Activated T-helper 17 cell treated with anti-CD3 and anti-CD28 coated beads, Interleukin-2, amount 50 U/mL, for 72 hours (primary cell): ENCODE data around the gene MOCS2. TPM values are rescaled to one million over a fixed set of nuclear protein-coding genes. Genes with fewer than 3 reads are reported as not detected.

Experiments used
- ATAC-seq: fragments of 150-1000 bp; cut with Tn5 transposase; replicated peaks from 2 replicates; pipeline ENCODE4 v1.10.0; 2021; ENCODE audit warnings: mild to moderate bottlenecking, moderate library complexity
- H3K27ac Mint-ChIP-seq: one replicate; pipeline ENCODE4 v1.8.0; 2022; ENCODE audit warnings: mixed read lengths
- H3K27me3 Mint-ChIP-seq: one replicate; pipeline ENCODE4 v1.8.0; 2022; ENCODE audit warnings: mixed read lengths
- H3K36me3 Mint-ChIP-seq: one replicate; pipeline ENCODE4 v1.8.0; 2022; ENCODE audit warnings: low read depth, mild to moderate bottlenecking, mixed read lengths
- H3K4me1 Mint-ChIP-seq: one replicate; pipeline ENCODE4 v1.8.0; 2022; ENCODE audit warnings: mixed read lengths
- H3K4me3 Mint-ChIP-seq: one replicate; pipeline ENCODE4 v1.8.0; 2022; ENCODE audit warnings: mild to moderate bottlenecking, mixed read lengths
- H3K9me3 Mint-ChIP-seq: one replicate; pipeline ENCODE4 v1.8.0; 2022; ENCODE audit warnings: mixed read lengths
- total RNA-seq, 2 donors: library from RNA; stranded (reverse); gene quantifications; one replicate each; pipeline ENCODE4 v1.2.3, GENCODE V29; 2022

MOCS2 gene
- total RNA-seq, 2 donors from 2014 or later: 17.0 to 27.6 TPM

DNA sequence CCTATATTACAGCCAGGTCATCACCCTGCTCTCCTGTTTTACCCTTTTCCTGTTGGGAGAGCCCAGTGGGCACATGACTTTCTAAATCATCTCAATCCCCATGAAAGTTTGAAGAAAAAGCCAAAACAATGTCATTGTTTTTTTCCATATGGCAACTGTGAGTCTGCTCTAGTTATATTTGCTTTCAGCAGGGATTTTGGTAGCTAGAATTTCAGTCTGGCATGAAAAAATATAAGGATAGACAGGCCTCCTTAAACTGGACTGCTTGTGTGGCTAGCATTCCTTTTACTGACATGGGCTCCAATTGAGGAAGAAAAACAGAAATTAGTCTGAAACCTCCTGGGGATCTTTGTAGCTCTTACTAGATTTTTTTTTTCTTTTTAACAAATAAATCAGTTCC, 25.6 kb downstream of the MOCS2 start:
- no peak overlapping the region for H3K4me3 Mint-ChIP-seq
- H3K9me3 Mint-ChIP-seq: no peaks in the 10 kb centered on the region
- H3K27ac Mint-ChIP-seq: no peak overlapping the region
- no peaks in the 10 kb centered on the region for H3K36me3 Mint-ChIP-seq
- H3K4me1 Mint-ChIP-seq: peaks cover 6% of the 10 kb centered on the region
- ATAC-seq: no peak
- no peaks in the 10 kb centered on the region for H3K27me3 Mint-ChIP-seq

DNA sequence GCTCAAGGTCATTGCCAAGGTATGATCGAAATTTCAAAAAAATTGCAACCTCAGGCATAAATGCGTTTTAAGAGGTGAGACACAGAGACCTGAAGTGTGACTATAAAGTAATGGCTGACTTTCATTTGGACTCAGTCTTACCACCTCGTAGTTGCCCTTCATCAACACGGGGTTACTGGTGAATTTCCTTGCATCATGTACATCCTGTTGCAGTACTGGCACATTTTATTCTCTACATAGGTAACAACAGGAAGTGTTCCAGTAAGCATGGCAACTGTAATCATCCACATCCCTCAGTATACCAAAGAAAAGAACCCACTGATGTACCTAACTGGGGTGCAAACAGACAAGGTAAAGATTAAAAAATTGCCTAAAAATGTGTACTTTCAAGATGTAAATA, 29.3 kb downstream of the MOCS2 start:
- peak; percentile 68 for ATAC-seq
- Mint-ChIP-seq H3K9me3 (no peaks in the 10 kb centered on the region), H3K36me3 (peaks cover 4% of the 10 kb centered on the region), H3K4me3 (no peak overlapping the region), H3K27ac (no peak overlapping the region), H3K27me3 (no peaks in the 10 kb centered on the region), H3K4me1 (peaks cover 5% of the 10 kb centered on the region)

DNA sequence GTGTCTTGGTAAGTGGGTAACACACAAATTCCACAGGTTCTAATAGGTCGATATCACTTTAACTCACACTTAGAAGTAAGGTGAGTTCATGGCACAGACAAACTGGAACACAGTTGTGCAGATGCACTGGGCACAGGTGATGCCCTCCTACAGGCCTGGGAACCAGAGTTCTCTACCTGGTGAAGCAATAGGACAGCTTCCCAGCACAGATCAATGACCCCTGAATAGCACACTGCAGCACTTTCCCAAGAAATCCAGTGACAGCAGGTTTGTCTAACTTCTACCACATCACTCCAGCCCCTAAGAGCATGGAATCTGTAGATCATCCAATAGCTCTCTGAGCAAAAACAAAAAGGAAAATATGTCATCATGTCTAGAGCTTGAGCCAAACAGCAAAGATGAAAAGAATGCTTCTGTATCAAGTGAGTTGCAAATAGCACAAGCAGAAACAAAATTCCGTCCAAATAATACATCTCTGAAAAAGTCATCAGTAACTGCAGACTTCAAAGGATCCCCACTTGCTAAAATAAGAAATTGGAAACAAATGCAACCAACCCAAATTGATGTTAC, 33.5 kb downstream of the MOCS2 start:
- Mint-ChIP-seq H3K9me3 (no peaks in the 10 kb centered on the region), H3K27ac (no peak overlapping the region), H3K4me3 (no peak overlapping the region), H3K27me3 (peaks cover 3% of the 10 kb centered on the region), H3K36me3 (peaks cover 15% of the 10 kb centered on the region), H3K4me1 (no peaks in the 10 kb centered on the region)
- ATAC-seq: no peak

DNA sequence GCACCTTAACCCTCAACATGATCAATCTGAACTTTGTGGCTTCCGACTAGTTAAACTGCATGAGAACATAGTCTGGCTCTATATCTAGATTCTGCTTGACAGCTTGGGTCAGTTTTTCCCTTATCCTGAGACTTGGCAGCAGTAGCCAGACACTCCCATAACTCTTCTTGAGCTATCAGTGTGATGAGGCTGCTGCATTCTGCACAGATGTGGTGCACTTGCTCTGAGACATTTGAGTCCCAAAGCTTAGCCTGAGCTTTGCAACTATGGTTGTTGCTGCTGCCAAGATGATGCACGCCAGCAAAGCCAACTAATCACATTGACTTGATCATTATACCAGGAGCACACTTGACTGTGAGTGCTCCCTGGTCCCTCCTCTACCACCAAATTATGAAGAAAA, 36.2 kb downstream of the MOCS2 start:
- H3K36me3 Mint-ChIP-seq: peaks cover 22% of the 10 kb centered on the region
- ATAC-seq: no peak
- peaks cover 6% of the 10 kb centered on the region for H3K4me1 Mint-ChIP-seq
- no peak overlapping the region for H3K4me3 Mint-ChIP-seq
- H3K9me3 Mint-ChIP-seq: no peaks in the 10 kb centered on the region
- peaks cover 3% of the 10 kb centered on the region for H3K27me3 Mint-ChIP-seq
- H3K27ac Mint-ChIP-seq: no peak overlapping the region

DNA sequence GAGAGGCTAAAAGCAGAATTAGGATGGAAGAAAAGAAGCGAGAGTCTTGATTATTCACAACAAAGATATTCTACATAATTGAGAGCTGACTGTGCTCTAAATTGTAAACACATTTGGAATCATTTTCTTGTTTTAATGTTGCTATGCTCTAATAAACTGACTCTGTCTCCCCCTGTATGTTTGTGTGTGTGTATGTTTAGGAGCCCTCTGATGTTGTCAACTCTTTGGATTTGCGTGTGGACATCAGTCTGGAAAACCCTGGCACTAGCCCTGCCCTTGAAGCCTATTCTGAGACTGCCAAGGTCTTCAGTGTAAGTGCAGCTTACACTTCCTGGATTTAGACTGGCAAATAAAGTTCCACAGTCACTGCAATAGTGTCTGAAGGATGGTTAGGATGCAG, 37.8 kb downstream of the MOCS2 start:
- Mint-ChIP-seq H3K9me3 (no peaks in the 10 kb centered on the region), H3K4me1 (peaks cover 14% of the 10 kb centered on the region), H3K27ac (peak overlapping the region; percentile 6), H3K4me3 (no peak overlapping the region), H3K36me3 (peaks cover 22% of the 10 kb centered on the region), H3K27me3 (peaks cover 3% of the 10 kb centered on the region)
- no peak for ATAC-seq

DNA sequence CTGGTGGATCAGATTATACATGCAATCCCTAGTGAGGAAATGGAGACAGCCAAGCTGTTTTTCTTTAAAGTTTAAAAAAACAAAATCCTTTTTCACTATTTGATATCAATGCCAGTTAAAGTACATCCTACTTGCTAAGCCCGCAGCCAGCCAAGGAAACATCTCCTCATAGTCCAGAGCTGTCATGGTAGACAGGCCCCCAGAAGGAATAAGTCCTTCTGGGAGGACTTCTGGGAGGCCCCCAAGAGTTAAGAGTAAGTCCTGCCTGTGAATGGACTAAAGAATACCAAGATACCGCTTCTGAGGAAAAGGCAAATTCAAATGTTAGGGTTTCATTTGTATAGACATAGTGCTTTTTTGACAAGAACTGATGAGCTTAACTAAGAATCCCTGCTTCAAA, 38.3 kb downstream of the MOCS2 start:
- Mint-ChIP-seq H3K27me3 (peaks cover 3% of the 10 kb centered on the region), H3K27ac (no peak overlapping the region), H3K4me1 (peaks cover 14% of the 10 kb centered on the region), H3K9me3 (no peaks in the 10 kb centered on the region), H3K4me3 (no peak overlapping the region), H3K36me3 (peaks cover 22% of the 10 kb centered on the region)
- ATAC-seq: no peak

DNA sequence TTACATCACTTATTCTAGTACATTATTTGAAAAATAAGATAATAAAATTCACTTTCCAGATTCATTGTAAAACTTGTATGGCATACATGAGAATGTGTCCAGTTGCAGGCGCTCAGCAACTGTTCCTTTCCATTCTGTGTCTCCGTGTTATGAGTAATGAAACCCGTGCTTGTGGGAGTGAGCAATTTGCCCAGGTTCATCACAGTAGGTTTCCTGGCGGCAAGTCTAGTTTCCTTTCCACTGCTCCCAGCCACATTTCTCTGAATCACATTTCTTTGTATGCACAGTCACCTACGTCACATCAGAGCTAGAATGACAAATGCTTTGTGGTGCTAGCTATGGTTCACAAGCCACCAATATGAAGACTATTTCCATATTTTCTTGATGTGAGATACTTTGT, 39.9 kb downstream of the MOCS2 start:
- Mint-ChIP-seq H3K4me3 (peak overlapping the region; percentile 56), H3K4me1 (peaks cover 14% of the 10 kb centered on the region), H3K9me3 (no peaks in the 10 kb centered on the region), H3K36me3 (peaks cover 15% of the 10 kb centered on the region), H3K27ac (peak overlapping the region; percentile 91), H3K27me3 (peaks cover 3% of the 10 kb centered on the region)
- peak; percentile 99 for ATAC-seq

DNA sequence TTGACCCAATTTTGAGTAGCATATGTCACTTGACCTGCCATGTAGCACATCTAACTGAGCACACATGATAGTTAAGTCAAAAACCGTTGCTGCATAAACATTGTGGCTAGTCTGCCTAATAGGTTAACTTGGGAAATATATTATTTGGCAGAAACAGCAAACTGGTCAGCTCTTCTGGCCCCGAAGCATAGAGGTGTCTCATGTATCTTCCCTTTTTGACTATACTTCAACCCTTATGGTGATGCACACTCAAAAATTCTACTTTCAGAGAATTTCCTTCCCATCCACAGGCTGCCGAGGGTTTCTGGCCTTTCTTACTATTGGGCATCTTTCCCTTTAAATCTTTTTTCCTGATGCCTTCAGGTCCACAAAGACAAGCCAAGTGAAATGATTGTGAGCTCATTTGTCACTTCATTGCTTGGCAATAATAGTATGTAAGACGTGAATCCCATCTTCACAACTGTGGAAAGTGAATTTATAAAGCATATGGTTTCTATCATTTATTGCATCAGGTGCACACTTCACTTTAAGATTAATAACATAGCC, 41.2 kb downstream of the MOCS2 start:
- Mint-ChIP-seq H3K4me1 (peaks cover 14% of the 10 kb centered on the region), H3K27ac (peak overlapping the region; percentile 58), H3K9me3 (no peaks in the 10 kb centered on the region), H3K36me3 (peaks cover 13% of the 10 kb centered on the region), H3K27me3 (peaks cover 1% of the 10 kb centered on the region), H3K4me3 (no peak overlapping the region)
- no peak for ATAC-seq

DNA sequence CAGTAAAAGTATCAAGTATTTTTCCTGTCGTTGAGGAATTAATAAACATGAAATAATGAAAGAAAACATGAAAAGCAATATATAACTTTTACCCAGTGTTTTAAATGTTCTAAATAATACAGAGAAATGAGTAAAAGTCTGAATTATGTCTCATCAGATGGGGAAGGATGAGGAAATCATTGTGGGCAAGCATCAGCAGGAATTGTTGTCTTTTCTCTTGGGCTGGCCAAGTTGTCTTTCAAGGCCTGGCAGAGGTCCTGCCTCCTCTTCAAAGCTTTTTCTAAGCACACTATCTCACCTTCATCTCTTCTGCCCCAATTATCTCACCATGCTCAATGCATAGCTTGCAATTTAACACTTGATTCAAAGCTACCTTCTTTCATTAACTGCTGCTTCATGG, 41.9 kb downstream of the MOCS2 start:
- H3K27ac Mint-ChIP-seq: peak overlapping the region; percentile 58
- no peaks in the 10 kb centered on the region for H3K27me3 Mint-ChIP-seq
- ATAC-seq: no peak
- H3K9me3 Mint-ChIP-seq: no peaks in the 10 kb centered on the region
- H3K36me3 Mint-ChIP-seq: peaks cover 7% of the 10 kb centered on the region
- H3K4me3 Mint-ChIP-seq: no peak overlapping the region
- peaks cover 14% of the 10 kb centered on the region for H3K4me1 Mint-ChIP-seq

DNA sequence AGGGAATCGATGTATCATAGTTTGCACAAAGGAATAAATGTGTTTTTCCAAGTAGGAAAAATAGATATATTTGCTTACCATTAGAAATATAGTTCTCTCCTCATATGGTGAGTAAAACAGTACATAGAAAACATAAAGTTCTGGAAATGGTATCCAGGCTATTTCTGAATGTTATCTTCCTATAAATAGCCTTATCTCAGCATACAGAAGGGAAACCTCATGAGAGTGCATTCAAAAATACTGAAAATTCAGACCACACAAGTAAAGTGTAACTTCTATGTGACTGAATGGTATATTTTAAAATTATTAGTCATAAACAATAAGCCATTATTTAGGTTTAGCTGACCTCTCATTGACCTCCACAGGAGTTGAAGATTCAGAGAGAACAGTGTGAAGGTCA, 43.5 kb downstream of the MOCS2 start:
- Mint-ChIP-seq H3K27me3 (no peaks in the 10 kb centered on the region), H3K4me3 (no peak overlapping the region), H3K4me1 (peaks cover 14% of the 10 kb centered on the region), H3K27ac (no peak overlapping the region), H3K36me3 (peaks cover 7% of the 10 kb centered on the region), H3K9me3 (no peaks in the 10 kb centered on the region)
- ATAC-seq: no peak

DNA sequence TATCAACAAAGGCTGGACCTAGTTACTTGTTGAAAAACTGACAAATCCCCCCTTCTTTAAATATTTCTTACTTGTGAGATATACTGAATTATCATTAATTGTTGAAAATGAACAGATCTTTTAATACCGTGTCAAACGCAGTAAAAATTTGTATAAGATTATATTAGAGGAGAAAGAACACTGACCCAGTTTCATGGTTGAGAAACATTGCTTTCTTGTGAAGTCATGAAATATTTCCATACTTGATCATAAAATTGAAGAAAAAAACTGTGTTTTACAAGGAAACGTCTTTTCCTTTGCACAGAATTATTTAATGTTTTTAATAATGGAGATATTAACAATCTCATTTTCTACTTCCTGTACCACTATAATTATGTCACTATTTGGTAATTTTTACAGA, 45.8 kb downstream of the MOCS2 start:
- no peaks in the 10 kb centered on the region for H3K27me3 Mint-ChIP-seq
- H3K36me3 Mint-ChIP-seq: no peaks in the 10 kb centered on the region
- no peak for ATAC-seq
- no peak overlapping the region for H3K4me3 Mint-ChIP-seq
- H3K27ac Mint-ChIP-seq: no peak overlapping the region
- no peaks in the 10 kb centered on the region for H3K9me3 Mint-ChIP-seq
- peaks cover 8% of the 10 kb centered on the region for H3K4me1 Mint-ChIP-seq

DNA sequence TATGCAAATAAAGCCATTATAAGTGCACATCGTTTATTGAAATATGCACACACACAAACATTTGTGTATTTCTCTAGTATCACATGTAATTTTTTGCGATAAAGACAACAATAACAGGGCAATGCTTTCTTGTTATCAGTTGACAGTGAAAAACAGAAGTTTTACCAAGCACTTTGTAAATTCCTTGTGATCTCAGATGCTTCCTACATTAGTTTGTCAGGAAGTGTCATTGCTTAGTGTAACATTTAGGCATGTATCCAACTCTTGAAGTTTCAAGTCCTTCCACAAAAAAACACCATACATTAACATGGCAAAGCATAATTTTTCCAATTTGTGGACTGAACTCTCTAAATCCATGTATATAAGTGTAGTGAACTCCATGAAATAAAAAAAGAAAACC, 46.4 kb downstream of the MOCS2 start:
- H3K36me3 Mint-ChIP-seq: peaks cover 5% of the 10 kb centered on the region
- H3K4me3 Mint-ChIP-seq: no peak overlapping the region
- no peak for ATAC-seq
- H3K27me3 Mint-ChIP-seq: no peaks in the 10 kb centered on the region
- H3K27ac Mint-ChIP-seq: no peak overlapping the region
- H3K4me1 Mint-ChIP-seq: peaks cover 8% of the 10 kb centered on the region
- no peaks in the 10 kb centered on the region for H3K9me3 Mint-ChIP-seq

DNA sequence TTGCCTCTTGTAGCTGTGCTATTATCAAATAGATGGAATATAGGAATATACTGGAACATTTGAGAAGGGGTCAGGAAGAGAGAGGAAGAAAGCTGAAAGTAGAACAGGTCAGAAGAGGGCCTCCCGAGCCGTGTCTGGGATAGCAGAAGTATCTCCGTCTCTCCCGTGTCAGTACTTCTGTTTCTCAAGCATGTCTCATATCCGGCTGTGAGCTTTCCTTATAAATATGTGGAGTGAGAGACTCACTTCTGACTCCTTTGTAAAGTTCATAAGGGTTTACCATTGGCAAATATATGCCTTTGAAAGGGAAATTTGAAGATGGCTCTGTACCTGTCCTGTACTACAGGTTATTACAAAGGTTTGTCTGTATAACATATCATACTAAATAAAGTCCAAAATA, 50.3 kb downstream of the MOCS2 start:
- H3K4me3 Mint-ChIP-seq: no peak overlapping the region
- ATAC-seq: no peak
- no peaks in the 10 kb centered on the region for H3K4me1 Mint-ChIP-seq
- no peaks in the 10 kb centered on the region for H3K9me3 Mint-ChIP-seq
- peaks cover 7% of the 10 kb centered on the region for H3K36me3 Mint-ChIP-seq
- H3K27ac Mint-ChIP-seq: no peak overlapping the region
- no peaks in the 10 kb centered on the region for H3K27me3 Mint-ChIP-seq

DNA sequence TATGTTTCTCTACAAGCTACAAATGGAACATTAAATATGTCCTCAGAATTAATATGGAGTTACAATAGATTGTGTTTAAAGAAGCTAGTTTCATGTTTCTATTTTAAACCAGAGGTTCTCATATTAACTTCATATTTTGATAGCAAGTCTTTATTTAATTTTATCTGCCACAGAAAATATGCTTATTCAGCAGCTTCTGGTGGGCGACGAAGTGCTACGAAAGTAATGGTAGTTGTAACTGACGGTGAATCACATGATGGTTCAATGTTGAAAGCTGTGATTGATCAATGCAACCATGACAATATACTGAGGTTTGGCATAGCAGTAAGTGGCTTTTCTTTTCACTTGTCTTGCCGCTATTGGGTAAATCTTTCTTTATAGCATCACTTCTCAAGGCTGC, 54.2 kb downstream of the MOCS2 start:
- Mint-ChIP-seq H3K4me1 (no peaks in the 10 kb centered on the region), H3K9me3 (no peaks in the 10 kb centered on the region), H3K27me3 (no peaks in the 10 kb centered on the region), H3K27ac (no peak overlapping the region), H3K4me3 (no peak overlapping the region), H3K36me3 (peaks cover 7% of the 10 kb centered on the region)
- no peak for ATAC-seq

DNA sequence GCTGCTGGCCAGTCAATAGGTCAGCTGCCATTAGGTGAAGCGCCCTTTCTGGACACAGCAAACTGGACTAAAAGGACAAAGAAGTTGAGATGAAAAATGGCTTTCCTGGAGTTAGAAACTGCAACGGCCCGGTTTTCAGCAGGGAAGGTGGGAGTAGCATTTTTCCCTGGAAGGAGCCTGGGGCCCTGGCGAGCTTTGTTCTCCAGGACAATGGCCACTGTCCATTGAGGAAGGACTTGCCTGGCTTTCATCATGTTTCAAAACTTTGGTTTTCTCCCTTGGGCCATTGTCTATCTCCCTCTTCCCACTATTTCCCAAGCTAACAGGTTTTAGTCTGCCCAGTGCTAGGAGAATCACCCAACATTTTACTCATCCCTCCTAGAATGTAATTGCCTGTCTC, 56.2 kb downstream of the MOCS2 start:
- H3K4me3 Mint-ChIP-seq: no peak overlapping the region
- H3K27me3 Mint-ChIP-seq: no peaks in the 10 kb centered on the region
- H3K9me3 Mint-ChIP-seq: no peaks in the 10 kb centered on the region
- ATAC-seq: no peak
- no peaks in the 10 kb centered on the region for H3K4me1 Mint-ChIP-seq
- peaks cover 4% of the 10 kb centered on the region for H3K36me3 Mint-ChIP-seq
- no peak overlapping the region for H3K27ac Mint-ChIP-seq

DNA sequence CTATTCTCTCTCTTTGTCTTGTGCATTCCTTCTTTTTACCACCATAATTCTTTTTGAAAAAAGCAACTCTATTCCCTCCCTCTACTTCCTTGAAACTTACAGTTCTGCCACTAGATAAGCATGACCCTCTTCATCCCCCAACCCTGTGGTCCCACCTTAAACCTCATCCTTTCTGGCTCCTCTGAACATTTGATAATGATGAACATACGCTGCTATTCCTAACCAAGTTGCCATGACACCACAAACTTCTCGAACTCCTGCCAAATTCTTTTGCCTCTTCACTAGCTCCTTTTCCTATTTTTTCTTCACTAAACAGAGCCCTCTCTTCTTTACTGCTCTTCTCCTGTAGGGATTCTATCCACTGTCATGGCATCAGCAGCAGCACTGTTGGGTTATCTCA, 57.1 kb downstream of the MOCS2 start:
- no peaks in the 10 kb centered on the region for H3K27me3 Mint-ChIP-seq
- H3K4me3 Mint-ChIP-seq: no peak overlapping the region

More for the DNA sequence above, 57.1 kb downstream of the MOCS2 start:
- H3K9me3 Mint-ChIP-seq: no peaks in the 10 kb centered on the region
- ATAC-seq: no peak
- no peak overlapping the region for H3K27ac Mint-ChIP-seq
- H3K36me3 Mint-ChIP-seq: no peaks in the 10 kb centered on the region
- no peaks in the 10 kb centered on the region for H3K4me1 Mint-ChIP-seq
